GM21423 (cell line): Measurements from ENCODE around the gene INAFM2.

ENCODE experiments used
- ATAC-seq: cut with Tn5 transposase; IDR thresholded peaks from one replicate; pipeline ENCODE4 v1.9.1; 2021; ENCODE audit warnings: mild to moderate bottlenecking, moderate library complexity; ENCODE audit not compliant: unreplicated experiment

The INAFM2 gene

GRCh38 chr15:40287505-40287904 is 36.0 kb upstream of the INAFM2 start:
- no peak for ATAC-seq

DNA sequence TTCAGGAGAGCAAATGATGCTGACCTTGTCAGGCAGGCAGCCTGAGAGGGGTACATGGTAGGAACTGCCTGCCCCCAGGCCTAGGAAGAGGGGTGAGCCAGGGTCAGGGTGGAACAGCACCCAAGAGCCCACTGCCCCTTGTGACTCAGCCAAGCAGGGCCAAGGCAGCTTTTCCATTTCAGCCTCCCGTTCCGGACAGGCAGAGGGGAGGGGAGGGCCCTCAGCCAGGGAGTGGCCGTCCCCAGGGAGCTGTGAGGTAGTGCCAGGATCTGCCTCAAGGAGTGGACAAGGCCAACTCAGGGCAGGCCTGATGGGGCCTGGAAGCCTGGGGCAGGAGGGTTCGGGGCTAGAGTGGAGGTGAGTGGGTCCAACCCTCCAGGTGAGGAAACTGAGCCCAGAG is 35.5 kb upstream of the INAFM2 start:
- no peak for ATAC-seq

- ATAC-seq, result no peak
Measured at GRCh38 chr15:40289140-40289775, 34.2 kb upstream of the INAFM2 start.

DNA sequence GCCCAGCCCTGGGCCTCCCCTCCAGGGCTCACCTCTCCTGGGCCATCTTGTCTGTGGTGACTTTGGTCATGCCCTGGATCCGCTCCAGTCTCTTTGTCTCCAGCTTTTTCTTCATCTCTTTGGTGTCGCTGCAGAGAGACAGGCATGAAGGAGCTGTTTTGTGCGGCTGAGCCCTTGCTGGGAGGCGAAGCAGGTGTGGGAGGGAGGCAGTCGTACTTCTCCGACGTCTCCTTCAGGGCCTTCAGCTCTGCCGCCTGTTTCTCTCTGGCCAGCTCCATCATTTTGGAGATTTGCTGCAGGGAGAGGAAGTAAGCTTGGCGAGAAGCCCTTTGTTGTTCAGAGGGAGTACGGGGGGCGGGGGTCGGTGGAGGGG is 33.0 kb upstream of the INAFM2 start:
- ATAC-seq, result no peak

DNA sequence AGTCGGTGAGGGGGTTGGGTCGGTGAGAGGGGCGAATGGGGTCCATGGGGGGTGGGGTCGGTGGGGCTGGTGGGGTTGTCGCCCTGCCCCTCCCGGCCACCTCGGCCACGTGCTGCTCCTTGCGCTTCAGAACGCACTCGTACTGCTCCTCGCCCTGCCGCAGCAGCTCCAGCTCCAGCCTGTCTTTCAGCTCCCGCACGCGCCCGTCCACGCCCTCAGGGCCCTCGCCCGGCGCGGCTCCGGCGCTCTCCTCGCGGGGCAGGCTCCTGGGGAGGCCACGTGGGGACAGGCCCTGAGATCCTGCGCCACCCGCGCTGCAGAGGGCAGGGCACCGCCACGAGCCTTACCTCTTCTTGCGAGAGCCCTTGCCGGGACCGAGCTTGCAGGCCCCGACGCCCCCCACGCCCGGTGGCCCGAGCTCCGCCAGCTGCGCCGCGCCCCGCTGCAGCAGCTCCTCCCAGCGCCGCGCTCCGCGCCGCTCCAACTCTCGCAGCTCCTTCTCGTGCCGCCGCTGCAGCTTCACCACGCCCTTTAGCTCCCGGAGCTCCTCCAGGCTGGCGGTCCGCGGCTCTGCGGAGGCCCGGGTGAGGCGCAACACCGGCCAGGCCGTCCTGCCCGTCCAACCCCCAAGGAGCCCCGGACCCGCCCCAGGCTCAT is 32.4 kb upstream of the INAFM2 start:
- no peak for ATAC-seq

GRCh38 chr15:40292246-40292645 is 31.2 kb upstream of the INAFM2 start:
- no peak for ATAC-seq

DNA sequence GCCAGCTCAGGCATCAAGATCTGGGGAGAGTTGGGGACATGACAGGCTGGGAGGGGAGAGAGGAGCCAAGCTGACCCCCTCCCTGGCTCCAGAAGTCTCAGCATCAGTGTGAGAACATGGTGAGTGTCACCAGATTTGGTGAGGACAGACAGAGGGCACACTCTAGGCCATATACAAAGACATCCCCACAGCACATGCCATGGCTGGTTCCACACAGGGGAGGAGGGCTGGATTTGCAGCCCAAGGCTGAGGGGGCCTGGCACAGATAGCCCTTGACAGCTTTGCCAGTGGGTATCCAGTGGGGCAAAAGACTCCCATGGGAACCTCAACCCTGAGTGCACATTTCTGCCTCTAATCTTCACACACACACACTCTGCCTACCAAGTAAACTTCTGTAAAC is 30.5 kb upstream of the INAFM2 start:
- ATAC-seq, result no peak

DNA sequence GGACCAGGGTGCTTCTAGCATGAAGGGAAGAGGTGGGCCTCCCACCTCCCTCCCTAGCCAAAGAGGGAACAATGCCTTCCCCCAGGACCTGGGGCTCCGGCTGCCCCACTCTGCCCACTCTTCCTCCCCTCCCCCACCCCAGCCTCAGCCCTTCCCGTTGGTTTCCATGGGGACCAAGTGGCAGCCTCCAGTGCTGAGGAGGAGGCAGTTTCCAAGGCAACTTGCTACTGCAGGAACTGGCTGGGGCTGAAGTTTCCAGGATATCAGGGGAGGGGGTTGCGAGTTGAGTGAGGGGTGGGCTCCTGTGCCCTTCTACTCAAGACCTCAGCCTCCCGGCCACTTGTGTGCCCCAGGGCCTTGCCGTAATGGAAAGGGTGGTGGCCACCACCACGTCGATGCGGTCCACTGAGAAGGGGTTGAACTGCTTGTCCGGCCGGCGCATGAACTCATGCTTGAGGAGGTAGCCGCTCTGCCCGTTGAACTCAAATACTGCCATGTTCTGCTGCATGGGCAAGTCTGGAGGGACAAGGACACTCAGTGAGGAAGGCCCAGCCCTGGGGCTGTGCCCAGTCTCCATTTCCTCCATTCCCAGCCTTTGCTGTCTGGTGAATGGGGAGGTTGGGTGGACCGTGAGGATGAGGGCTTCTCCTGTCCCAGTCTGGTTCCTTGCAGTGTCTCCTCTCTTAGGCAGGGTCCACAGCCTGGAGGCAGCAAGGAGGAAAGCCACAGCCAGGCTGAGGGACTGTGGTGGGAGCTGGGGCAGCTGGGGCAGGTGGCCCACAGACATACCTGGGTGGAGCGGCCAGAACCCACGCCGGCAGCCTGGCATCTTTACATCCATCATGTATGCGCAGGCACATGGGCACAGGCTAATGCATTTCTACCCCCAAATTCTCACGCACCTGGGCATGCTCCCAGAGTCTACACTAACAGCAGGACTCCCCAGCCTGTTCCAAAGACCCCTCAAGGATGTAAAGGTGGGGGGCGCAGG is 29.3 kb upstream of the INAFM2 start:
- no peak for ATAC-seq

DNA sequence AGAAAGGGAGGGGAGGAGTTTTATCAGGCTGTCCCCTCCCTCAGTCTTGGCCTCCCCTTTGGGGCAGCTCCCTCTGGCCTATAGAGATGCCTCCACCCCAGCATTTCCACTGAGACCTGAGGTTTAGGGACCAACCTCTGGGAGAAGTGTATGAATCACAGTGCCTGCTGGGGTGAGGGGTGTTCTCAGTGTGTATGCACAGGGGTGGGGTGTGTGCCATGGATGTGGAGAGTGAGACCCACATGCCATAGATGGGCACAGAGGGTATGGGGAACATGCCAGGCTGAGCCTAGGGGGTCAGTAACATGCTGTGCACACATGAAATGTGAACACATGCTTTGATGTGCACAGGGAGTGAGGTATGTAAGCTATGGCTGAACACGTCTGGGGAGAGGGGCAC is 28.2 kb upstream of the INAFM2 start:
- ATAC-seq, result no peak

GRCh38 chr15:40295877-40296560 is 27.5 kb upstream of the INAFM2 start:
- no peak for ATAC-seq

DNA sequence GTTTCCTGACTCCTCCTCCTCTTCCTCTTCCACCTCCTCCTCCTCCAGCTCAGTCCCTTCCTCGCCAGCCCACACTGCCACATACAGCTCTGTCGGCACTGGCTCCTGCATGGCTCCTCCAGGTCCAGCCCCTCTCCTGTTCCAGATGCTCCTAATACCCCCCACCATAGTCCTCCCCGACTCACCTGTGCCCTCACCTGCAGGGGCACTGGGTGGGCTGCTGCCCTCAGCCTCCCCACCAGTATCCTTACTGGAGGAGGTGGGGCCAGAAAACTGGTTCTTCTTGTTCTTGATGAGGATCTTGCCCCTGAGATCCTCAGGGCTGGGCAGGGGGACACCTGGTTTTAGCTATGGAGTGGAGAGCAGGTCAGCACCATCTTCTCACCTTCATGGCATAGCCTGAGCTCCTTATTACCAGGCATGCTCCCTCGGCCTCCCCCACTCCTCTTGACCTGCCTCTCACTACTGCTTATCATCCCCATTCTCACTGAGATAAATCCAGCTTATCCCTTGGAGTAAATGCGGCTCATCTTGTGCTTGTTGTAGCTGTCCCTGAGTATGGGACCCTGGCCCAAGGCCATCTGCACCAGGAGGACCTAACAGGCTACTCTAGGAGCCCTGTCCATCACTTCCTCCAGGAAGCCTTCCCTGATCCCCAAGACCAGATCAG is 26.8 kb upstream of the INAFM2 start:
- no peak for ATAC-seq

- ATAC-seq, result no peak
Measured at GRCh38 chr15:40297356-40297755, 26.1 kb upstream of the INAFM2 start.

GRCh38 chr15:40298216-40298935 is 25.1 kb upstream of the INAFM2 start:
- ATAC-seq, result no peak

GRCh38 chr15:40300367-40300766 is 23.1 kb upstream of the INAFM2 start:
- no peak for ATAC-seq

DNA sequence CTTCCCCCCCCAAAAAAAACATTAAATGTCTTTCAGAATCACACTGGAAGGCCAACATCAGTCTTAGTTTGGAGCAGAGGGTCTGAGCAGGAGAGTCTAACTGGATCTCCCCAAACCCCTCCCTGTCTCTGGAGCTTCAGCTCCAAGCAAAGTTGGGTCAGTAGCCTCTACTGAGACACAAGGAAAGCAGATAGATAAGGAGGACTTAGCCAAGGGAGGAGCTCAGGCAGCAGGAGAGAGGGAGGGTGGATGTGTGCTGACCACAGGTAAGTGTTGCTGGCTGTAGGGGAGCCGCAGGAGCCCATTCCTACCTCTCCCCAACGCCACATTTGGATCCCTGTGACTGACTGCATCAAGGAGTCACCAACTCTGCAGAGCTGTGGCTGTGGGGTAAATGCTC is 22.7 kb upstream of the INAFM2 start:
- ATAC-seq, result no peak

DNA sequence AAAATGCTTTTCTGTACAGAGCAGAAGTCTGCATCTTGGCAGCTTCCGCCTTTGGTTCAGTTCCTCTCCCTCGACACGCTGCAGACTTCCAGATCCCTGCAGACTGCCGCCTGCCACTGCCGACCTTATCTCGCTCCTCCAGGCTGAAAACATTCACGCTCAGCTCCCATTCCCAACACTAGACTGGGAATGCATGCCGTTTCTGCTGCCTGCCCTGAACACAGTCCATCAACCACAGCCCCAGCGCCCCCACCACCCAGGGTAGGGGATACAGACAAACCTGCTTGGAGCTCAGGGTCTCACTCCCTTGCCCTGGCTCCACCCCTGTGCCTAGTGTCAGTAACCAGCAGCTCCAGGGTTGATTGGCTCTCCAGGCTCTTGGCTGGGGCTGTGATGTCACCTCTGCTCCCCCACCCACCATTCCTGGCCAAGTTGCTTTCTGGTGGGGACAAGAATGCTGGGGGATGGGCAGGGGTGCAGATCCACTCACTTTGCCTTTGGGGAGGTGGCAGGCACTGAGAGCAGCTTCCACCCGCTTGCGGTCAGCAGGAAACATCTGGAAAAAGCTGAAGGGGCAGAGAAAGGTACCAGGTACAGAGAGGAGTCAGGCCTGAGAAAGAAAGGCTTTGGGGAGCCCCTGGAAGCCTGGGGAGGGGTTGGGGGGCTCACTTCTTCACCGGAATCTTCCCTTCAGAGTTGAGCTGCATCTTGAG is 21.9 kb upstream of the INAFM2 start:
- no peak for ATAC-seq

DNA sequence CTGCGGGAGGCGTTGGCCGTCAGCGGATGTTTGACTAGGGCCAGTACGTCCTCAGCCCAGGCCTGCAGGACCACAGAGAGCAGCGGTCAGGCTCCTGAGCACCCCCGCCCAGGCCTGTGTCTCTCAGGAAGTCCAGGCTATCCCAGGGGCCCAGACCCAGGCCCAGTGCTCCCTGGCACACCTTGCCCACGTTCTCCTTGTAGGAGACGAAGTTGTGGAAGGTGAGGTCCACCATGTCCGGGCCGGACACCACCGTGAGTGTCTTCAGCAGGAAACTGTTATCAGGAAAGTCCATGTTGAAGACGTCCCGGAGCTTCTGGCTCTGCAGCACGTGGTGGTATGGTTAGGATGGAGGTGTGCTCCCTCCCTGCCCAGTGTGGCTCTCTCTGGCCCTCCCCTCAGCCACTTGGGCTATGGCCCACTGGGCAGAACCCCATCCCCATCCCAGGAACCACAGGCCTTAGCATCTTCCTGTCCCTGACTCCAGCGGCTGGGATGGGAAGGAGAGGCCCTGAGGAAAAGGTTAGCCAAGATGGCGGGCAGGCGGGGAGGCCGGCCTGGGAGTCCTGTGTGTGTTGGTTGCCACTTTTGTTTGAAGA is 21.1 kb upstream of the INAFM2 start:
- no peak for ATAC-seq

DNA sequence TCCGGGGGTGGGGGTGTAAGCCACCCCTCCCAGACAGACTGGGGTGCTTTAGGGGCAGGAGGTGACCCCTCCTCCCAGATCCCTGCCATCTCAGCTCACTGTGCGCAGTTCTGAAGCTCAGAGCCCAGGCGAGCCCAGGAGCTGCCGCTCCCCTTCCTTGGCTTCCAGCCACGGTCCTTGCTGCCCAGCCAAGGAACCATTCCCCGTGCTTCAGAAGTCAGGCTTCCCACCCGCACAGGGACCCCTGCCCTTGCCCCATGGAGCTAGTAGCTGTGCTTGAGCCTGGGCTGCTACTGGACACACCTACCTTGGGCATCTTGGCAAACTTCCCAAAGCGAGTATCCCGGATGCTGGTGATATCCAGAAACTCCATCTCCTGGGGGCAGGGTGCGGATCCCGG is 20.5 kb upstream of the INAFM2 start:
- no peak for ATAC-seq

DNA sequence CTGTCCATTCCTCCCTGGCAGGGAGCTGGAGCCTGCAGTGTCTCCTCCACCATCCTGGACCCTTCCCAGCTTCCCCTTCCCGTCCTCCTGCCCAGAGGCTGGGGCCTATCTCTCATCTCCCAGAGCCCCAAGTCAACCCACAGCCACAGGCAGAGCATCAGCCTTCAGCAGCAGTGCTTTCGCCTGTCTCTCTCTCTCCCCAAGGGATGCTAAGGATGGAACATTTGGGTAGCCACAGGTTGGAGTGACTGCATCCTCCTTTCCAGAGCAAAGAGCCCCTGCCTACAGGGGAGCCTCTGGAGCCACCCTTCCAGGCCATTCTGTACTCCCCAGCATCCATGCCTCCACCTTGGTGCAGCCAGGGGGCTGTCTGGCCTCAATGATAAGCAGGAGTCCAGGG is 19.9 kb upstream of the INAFM2 start:
- no peak for ATAC-seq
